Colonic mucosa (tissue), 4 donors: ENCODE data around the gene CELF1. TPM values are rescaled to one million over a fixed set of nuclear protein-coding genes. Genes with fewer than 3 reads are reported as not detected.
"Not testable (repeated sequence)": the region's sequence is repeated elsewhere in the genome, so short reads cannot be mapped to it uniquely, and the experiment has no call there.

Experiments
- DNase-seq: peaks from one replicate; pipeline ENCODE4 v3.0.0-alpha.2; 2020
- H3K27ac ChIP-seq: fragments of 200-600 bp; one replicate; pipeline ENCODE4 v1.8.0; 2021
- H3K27me3 ChIP-seq: fragments of 200-600 bp; one replicate; pipeline ENCODE4 v1.8.0; 2021
- H3K36me3 ChIP-seq: fragments of 200-600 bp; one replicate; pipeline ENCODE4 v1.8.0; 2021
- H3K4me1 ChIP-seq: fragments of 200-600 bp; one replicate; pipeline ENCODE4 v1.8.0; 2021; ENCODE audit warnings: mild to moderate bottlenecking
- H3K4me3 ChIP-seq: fragments of 200-600 bp; one replicate; pipeline ENCODE4 v1.8.0; 2021
- H3K9ac ChIP-seq, 2 donors: one replicate each; pipeline ENCODE4 v1.7.0; 2013; ENCODE audit warnings: control low read depth in 2 of 2, low read depth in 2 of 2, low read length in 2 of 2
- H3K9me3 ChIP-seq: fragments of 200-600 bp; one replicate; pipeline ENCODE4 v1.8.0; 2021
- intact Hi-C: fragments of 100-400 bp; cut with DNase I; formaldehyde crosslinking; loops from one replicate; pipeline ENCODE4 v1.14.1; 2022
- total RNA-seq, 2 donors: library from RNA; stranded (reverse); fragmentation: NEBNext Ultra II Directional in 1 of 2; extraction: Animal tissue kit (Norgen Biotek cat#: 25700) in 1 of 2; gene quantifications; one replicate each; pipeline ENCODE4 v1.2.1, GENCODE V29; 2021
- TF ChIP-seq, protein P1 (sequence below): fragments of 200-600 bp; IDR thresholded peaks from one replicate; pipeline ENCODE4 v1.8.0; 2022; ENCODE audit warnings: antibody characterized with exemption, mild to moderate bottlenecking
- donor health status: healthy.
- donor health status: DM: no; HTN: no; CAD: no.
- donor health status: DM: no; HTN: no; CAD: no.

Gene CELF1
- total RNA-seq, 2 donors from 2014 or later = 76.1 to 96.8 TPM

DNA sequence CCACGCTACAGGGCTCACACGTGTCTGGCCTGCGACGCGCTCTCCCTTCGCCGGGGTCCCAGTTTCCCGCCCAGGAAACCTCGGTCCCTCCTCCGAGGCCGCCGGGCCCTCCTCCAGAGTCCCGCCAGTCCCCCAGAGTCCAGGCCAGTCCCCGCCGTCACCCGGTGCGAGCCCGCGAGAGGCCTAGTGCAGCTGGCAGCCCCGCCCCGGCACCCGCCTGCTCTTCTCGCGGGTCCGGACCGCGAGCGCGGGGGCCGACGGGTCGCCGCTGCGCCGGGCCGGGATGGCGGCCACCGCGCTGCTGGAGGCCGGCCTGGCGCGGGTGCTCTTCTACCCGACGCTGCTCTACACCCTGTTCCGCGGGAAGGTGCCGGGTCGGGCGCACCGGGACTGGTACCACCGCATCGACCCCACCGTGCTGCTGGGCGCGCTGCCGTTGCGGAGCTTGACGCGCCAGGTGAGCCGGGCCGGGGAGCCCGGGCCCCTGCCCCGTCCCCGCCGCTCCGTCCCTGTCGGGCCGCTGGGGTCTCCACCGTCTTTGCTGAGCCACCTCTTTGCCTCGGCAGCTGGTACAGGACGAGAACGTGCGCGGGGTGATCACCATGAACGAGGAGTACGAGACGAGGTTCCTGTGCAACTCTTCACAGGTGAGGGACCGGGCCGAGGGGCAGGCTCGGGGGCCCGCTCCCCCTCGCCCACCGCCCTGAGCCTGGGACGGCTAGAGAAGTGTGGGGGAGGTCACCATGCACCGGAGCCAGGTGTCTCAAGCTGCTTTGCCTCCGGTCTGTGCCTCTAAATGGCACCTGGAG lies 12.6 kb upstream of the CELF1 start, which contains the start of gene PTPMT1:
Gene PTPMT1, plus strand, starts transcription at position 260 of the 809 bp plus-strand sequence. Its CDS starts 24 bp downstream, at position 284.
- peak; percentile 70 for DNase-seq
- H3K9me3 ChIP-seq = no peaks in the 10 kb centered on the region
- H3K36me3 ChIP-seq = no peaks in the 10 kb centered on the region
- peak within 1 kb of the TSS; percentile 97 for H3K4me3 ChIP-seq
- H3K4me1 ChIP-seq = peaks cover 4% of the 10 kb centered on the region
- TF ChIP-seq, protein P1, sequence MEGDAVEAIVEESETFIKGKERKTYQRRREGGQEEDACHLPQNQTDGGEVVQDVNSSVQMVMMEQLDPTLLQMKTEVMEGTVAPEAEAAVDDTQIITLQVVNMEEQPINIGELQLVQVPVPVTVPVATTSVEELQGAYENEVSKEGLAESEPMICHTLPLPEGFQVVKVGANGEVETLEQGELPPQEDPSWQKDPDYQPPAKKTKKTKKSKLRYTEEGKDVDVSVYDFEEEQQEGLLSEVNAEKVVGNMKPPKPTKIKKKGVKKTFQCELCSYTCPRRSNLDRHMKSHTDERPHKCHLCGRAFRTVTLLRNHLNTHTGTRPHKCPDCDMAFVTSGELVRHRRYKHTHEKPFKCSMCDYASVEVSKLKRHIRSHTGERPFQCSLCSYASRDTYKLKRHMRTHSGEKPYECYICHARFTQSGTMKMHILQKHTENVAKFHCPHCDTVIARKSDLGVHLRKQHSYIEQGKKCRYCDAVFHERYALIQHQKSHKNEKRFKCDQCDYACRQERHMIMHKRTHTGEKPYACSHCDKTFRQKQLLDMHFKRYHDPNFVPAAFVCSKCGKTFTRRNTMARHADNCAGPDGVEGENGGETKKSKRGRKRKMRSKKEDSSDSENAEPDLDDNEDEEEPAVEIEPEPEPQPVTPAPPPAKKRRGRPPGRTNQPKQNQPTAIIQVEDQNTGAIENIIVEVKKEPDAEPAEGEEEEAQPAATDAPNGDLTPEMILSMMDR = no peak
- intact Hi-C loops = no loop called here
- H3K9ac ChIP-seq = peak within 1 kb of the TSS; percentile 95 to 98
- H3K27ac ChIP-seq = peak within 1 kb of the TSS; percentile 55
- no peaks in the 10 kb centered on the region for H3K27me3 ChIP-seq

DNA sequence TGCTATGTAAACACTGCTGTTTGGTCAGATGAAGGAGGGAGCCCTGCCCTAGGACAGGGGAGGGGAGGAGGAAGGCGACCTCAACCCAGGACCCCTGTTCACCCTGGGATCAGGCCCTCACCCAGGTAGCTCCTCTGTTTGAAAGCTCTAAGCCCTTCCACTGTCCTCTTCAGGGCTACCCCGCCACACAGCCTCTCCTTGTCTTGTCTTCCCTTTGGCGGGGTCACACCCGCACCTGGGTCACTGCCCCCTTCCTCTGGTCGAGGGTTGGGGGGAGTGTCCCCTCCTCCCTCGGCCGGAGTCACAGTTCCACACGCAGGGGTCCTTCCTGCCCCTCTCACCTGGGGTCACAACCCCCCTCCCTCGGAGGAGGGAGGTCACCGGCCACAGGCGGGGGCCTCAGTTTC lies 12.0 kb upstream of the CELF1 start:
- Histone ChIP-seq H3K27me3 (no peaks in the 10 kb centered on the region), H3K4me1 (peaks cover 4% of the 10 kb centered on the region), H3K36me3 (no peaks in the 10 kb centered on the region), H3K27ac (peak overlapping the region; percentile 55), H3K4me3 (peak overlapping the region; percentile 97), H3K9ac (peak overlapping the region; percentile 95 to 98), H3K9me3 (no peaks in the 10 kb centered on the region)
- intact Hi-C loops = no loop called here
- TF ChIP-seq, protein P1 = no peak
- DNase-seq = no peak

DNA sequence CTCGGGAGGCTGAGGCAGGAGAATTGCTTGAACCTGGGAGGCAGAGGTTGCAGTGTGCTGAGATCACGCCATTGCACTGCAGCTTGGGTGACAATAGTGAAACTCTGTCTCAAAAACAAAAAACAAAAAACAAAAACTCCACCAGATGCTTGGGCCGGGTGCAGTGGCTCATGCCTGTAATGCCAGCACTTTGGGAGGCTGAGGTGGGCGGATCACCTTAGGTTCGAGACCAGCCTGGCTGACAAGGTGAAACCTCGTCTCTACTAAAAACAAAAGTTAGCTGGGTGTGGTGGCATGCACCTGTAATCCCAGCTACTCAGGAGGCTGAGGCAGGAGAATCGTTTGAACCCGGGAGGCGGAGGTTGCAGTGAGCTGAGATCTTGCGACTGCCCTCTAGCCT lies 11.4 kb upstream of the CELF1 start:
- DNase-seq, H3K27me3 ChIP-seq, H3K27ac ChIP-seq, H3K9ac ChIP-seq, H3K36me3 ChIP-seq, H3K4me1 ChIP-seq, intact Hi-C loops, H3K4me3 ChIP-seq, H3K9me3 ChIP-seq: not testable (repeated sequence)

DNA sequence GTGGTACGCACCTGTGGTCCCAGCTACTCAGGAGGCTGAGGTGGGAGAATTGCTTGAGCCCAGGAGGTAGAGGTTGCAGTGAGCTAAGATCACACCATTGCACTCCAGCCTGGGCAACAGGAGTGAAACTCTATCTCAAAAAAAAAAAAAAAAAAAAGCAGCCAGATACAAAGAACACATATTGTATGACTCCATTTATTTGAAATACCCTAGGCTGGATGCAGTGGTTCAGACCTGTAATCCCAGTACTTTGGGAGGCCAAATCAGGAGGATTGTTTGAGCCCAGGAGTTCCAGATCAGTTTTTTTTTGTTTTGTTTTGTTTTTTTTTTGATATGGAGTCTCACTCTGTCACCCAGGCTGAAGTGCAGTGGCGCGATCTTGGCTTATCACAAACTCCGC lies 9.5 kb upstream of the CELF1 start:
- H3K9me3 ChIP-seq, H3K4me3 ChIP-seq, H3K36me3 ChIP-seq, DNase-seq, H3K27me3 ChIP-seq, H3K4me1 ChIP-seq, intact Hi-C loops, H3K9ac ChIP-seq, H3K27ac ChIP-seq: not testable (repeated sequence)

DNA sequence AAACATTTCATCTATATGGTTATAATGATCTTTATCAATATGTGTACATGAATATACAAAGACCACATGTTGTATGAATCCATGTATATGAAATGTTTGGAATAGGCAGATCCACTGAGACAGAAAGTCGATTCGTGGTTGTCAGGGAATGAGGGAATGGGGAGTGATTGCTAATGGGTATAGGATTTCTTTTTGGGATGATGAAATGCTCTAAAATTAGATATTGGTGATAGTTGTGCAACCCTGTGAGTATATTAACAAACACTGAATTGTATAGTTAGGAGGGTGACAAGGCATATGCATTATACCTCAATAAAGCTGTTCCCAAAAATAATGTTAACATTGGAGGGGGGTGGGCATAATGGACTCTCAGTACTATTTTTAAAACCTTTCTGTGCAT lies 7.5 kb upstream of the CELF1 start:
- no peaks in the 10 kb centered on the region for H3K27me3 ChIP-seq
- DNase-seq = no peak
- H3K27ac ChIP-seq = no peak overlapping the region
- H3K36me3 ChIP-seq = no peaks in the 10 kb centered on the region
- H3K9me3 ChIP-seq = no peaks in the 10 kb centered on the region
- intact Hi-C loops = no loop called here
- no peak overlapping the region for H3K9ac ChIP-seq
- H3K4me3 ChIP-seq = no peak overlapping the region
- H3K4me1 ChIP-seq = peaks cover 4% of the 10 kb centered on the region
- TF ChIP-seq, protein P1 = no peak

DNA sequence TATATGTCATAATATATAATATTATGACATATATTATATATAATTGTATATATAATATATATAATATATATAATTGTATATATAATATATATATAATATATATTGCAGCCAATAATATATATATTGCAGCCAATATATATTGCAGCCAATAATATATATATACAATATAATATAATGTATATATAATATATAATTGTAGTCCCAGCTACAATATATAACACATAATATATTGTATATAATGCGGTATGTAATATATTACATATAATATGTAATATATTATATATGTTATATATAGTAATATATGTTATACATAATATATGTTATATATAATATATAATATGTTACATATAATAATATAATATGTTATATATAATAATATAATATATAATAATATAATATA lies 5.8 kb upstream of the CELF1 start:
- no peaks in the 10 kb centered on the region for H3K27me3 ChIP-seq
- no peak overlapping the region for H3K4me3 ChIP-seq
- no peak for DNase-seq
- H3K9ac ChIP-seq = no peak overlapping the region
- TF ChIP-seq, protein P1 = no peak
- intact Hi-C loops = no loop called here
- H3K4me1 ChIP-seq = no peaks in the 10 kb centered on the region
- H3K36me3 ChIP-seq = no peaks in the 10 kb centered on the region
- H3K27ac ChIP-seq = no peak overlapping the region
- no peaks in the 10 kb centered on the region for H3K9me3 ChIP-seq

DNA sequence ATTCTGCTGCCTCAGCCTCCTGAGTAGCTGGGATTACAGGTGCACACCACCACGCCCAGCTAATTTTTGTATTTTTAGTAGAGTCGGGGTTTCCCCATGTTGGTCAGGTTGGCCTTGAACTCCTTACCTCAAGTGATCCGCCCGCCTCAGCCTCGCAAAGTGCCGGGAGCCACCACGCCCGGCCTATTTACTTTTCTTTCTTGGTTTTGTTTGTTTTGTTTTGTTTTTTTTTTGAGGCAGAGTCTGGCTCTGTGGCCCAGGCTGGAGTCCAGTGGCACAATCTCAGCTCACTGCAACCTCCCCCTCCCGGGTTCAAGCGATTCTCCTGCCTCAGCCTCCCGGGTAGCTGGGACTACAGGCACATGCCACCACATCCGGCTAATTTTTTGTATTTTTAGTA lies 4.1 kb upstream of the CELF1 start:
- DNase-seq, H3K27ac ChIP-seq, intact Hi-C loops, H3K4me1 ChIP-seq, H3K27me3 ChIP-seq, H3K4me3 ChIP-seq, H3K9me3 ChIP-seq, H3K9ac ChIP-seq, H3K36me3 ChIP-seq: not testable (repeated sequence)
